Colonic mucosa (tissue), 4 donors: ENCODE data around the gene MAIP1. TPM values are rescaled to one million over a fixed set of nuclear protein-coding genes. Genes with fewer than 3 reads are reported as not detected.

Source experiments
- DNase-seq: peaks from one replicate; pipeline ENCODE4 v3.0.0-alpha.2; 2020
- H3K27ac ChIP-seq: fragments of 200-600 bp; one replicate; pipeline ENCODE4 v1.8.0; 2021
- H3K27me3 ChIP-seq: fragments of 200-600 bp; one replicate; pipeline ENCODE4 v1.8.0; 2021
- H3K36me3 ChIP-seq: fragments of 200-600 bp; one replicate; pipeline ENCODE4 v1.8.0; 2021
- H3K4me1 ChIP-seq: fragments of 200-600 bp; one replicate; pipeline ENCODE4 v1.8.0; 2021; ENCODE audit warnings: mild to moderate bottlenecking
- H3K4me3 ChIP-seq: fragments of 200-600 bp; one replicate; pipeline ENCODE4 v1.8.0; 2021
- H3K9ac ChIP-seq, 2 donors: one replicate each; pipeline ENCODE4 v1.7.0; 2013; ENCODE audit warnings: control low read depth in 2 of 2, low read depth in 2 of 2, low read length in 2 of 2
- H3K9me3 ChIP-seq: fragments of 200-600 bp; one replicate; pipeline ENCODE4 v1.8.0; 2021
- CTCF ChIP-seq: fragments of 200-600 bp; IDR thresholded peaks from one replicate; pipeline ENCODE4 v1.8.0; 2022; ENCODE audit warnings: antibody characterized with exemption, mild to moderate bottlenecking
- intact Hi-C: fragments of 100-400 bp; cut with DNase I; formaldehyde crosslinking; loops from one replicate; pipeline ENCODE4 v1.14.1; 2022
- total RNA-seq, 2 donors: library from RNA; stranded (reverse); fragmentation: NEBNext Ultra II Directional in 1 of 2; extraction: Animal tissue kit (Norgen Biotek cat#: 25700) in 1 of 2; gene quantifications; one replicate each; pipeline ENCODE4 v1.2.1, GENCODE V29; 2021
- donor health status: healthy.
- donor health status: DM: no; HTN: no; CAD: no.
- donor health status: DM: no; HTN: no; CAD: no.

Gene MAIP1
- total RNA-seq, 2 donors from 2014 or later: 35.5 to 37.3 TPM

GRCh38 chr2:199928226-199928625 is 27.2 kb upstream of the MAIP1 start:
- no peak for DNase-seq
- H3K9ac ChIP-seq: no peak overlapping the region
- no peak for TF ChIP-seq CTCF
- H3K9me3 ChIP-seq: no peaks in the 10 kb centered on the region
- intact Hi-C loops: no loop called here
- H3K4me3 ChIP-seq: no peak overlapping the region
- H3K27ac ChIP-seq: no peak overlapping the region
- peaks cover under 1% of the 10 kb centered on the region for H3K4me1 ChIP-seq
- H3K27me3 ChIP-seq: no peaks in the 10 kb centered on the region
- H3K36me3 ChIP-seq: no peaks in the 10 kb centered on the region

- H3K27me3 ChIP-seq: no peaks in the 10 kb centered on the region
- no peak overlapping the region for H3K27ac ChIP-seq
- H3K4me3 ChIP-seq: no peak overlapping the region
- H3K4me1 ChIP-seq: peaks cover 5% of the 10 kb centered on the region
- no peak for DNase-seq
- no peaks in the 10 kb centered on the region for H3K36me3 ChIP-seq
- H3K9ac ChIP-seq: no peak overlapping the region
- no peaks in the 10 kb centered on the region for H3K9me3 ChIP-seq
- no peak for TF ChIP-seq CTCF
- intact Hi-C loops: no loop called here
Measured at GRCh38 chr2:199928626-199929025, 26.8 kb upstream of the MAIP1 start.

GRCh38 chr2:199929262-199929661 is 26.1 kb upstream of the MAIP1 start:
- no peak for TF ChIP-seq CTCF
- intact Hi-C loops: no loop called here
- H3K36me3 ChIP-seq: no peaks in the 10 kb centered on the region
- DNase-seq: no peak
- no peaks in the 10 kb centered on the region for H3K27me3 ChIP-seq
- peaks cover 5% of the 10 kb centered on the region for H3K4me1 ChIP-seq
- no peak overlapping the region for H3K4me3 ChIP-seq
- H3K9ac ChIP-seq: no peak overlapping the region
- no peaks in the 10 kb centered on the region for H3K9me3 ChIP-seq
- no peak overlapping the region for H3K27ac ChIP-seq

- H3K36me3 ChIP-seq: no peaks in the 10 kb centered on the region
- no peak overlapping the region for H3K4me3 ChIP-seq
- no peak overlapping the region for H3K9ac ChIP-seq
- H3K27me3 ChIP-seq: no peaks in the 10 kb centered on the region
- H3K4me1 ChIP-seq: peaks cover 5% of the 10 kb centered on the region
- no peaks in the 10 kb centered on the region for H3K9me3 ChIP-seq
- intact Hi-C loops: no loop called here
- no peak for TF ChIP-seq CTCF
- no peak overlapping the region for H3K27ac ChIP-seq
- DNase-seq: no peak
Measured at GRCh38 chr2:199932312-199932855, 23.0 kb upstream of the MAIP1 start.

- H3K36me3 ChIP-seq: no peaks in the 10 kb centered on the region
- TF ChIP-seq CTCF: no peak
Measured at GRCh38 chr2:199933466-199933865, 21.9 kb upstream of the MAIP1 start.

GRCh38 chr2:199936554-199936953 is 18.8 kb upstream of the MAIP1 start:
- DNase-seq: no peak
- no peak overlapping the region for H3K9ac ChIP-seq
- no peak for TF ChIP-seq CTCF
- H3K4me1 ChIP-seq: peaks cover 5% of the 10 kb centered on the region
- no peak overlapping the region for H3K4me3 ChIP-seq
- H3K27ac ChIP-seq: no peak overlapping the region
- H3K9me3 ChIP-seq: no peaks in the 10 kb centered on the region
- intact Hi-C loops: no loop called here
- H3K27me3 ChIP-seq: no peaks in the 10 kb centered on the region
- H3K36me3 ChIP-seq: no peaks in the 10 kb centered on the region

More at GRCh38 chr2:199933466-199933865, 21.9 kb upstream of the MAIP1 start:
- H3K9ac ChIP-seq: no peak overlapping the region
- no peaks in the 10 kb centered on the region for H3K9me3 ChIP-seq
- H3K4me1 ChIP-seq: peaks cover 5% of the 10 kb centered on the region
- no peak overlapping the region for H3K4me3 ChIP-seq
- H3K27ac ChIP-seq: no peak overlapping the region
- intact Hi-C loops: no loop called here
- H3K27me3 ChIP-seq: no peaks in the 10 kb centered on the region
- DNase-seq: no peak
